GM21528 (cell line): ENCODE results near the gene TBC1D7.
A peak's percentile ranks its signal among the peaks of the same experiment; 100 is the strongest.
"Not testable (repeated sequence)": the region's sequence is repeated elsewhere in the genome, so short reads cannot be mapped to it uniquely, and the experiment has no call there.

ENCODE experiments used
- ATAC-seq: cut with Tn5 transposase; IDR thresholded peaks from one replicate; pipeline ENCODE4 v1.9.1; 2021; ENCODE audit warnings: mild to moderate bottlenecking, moderate library complexity; ENCODE audit not compliant: unreplicated experiment, low FRiP score

TBC1D7 gene

GRCh38 chr6:13326031-13326586 is 2.2 kb downstream of the TBC1D7 start:
- not testable (repeated sequence) for ATAC-seq

- no peak for ATAC-seq
These were observed 8.3 kb downstream of the TBC1D7 start for GRCh38 chr6:13319891-13320564.

GRCh38 chr6:13318821-13319220 is 9.5 kb downstream of the TBC1D7 start:
- ATAC-seq = no peak

DNA sequence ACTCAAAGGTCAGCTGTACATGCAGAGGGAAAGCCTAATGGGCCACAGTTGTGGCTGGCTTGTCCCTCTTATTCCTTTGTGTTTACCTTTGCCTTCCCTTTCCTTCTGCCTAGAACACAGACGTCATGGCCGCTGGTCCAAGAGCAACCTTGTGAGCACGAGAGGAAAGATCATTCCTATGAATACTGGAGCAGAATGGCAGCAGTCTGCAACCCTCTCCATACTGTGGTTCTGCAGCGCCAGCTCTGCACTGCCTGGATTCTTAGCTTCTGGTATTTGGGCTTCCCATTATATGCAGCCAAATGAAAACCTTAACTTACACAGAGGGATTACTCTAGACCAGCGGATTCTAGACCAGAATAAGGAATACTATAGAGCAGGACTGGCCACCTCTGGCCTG is 12.4 kb downstream of the TBC1D7 start:
- ATAC-seq = no peak

DNA sequence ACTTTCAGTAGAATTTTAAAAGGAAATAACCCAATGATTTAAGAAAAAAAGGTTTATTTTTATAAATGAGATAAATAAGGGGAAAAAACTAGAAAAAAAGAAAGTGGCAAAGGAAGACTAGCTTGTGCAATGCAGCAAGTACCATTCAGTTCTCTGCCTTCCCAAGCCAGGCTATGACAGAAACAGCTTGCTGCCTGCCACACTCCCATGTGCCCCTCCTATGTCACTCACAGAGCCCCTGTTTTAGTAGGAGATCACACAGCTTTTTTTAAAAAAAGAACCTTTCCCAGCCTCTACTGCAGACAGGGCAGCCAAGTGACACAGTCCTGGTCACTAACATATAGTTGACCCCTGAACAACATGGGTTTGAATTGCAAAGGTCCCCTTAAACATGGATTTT is 13.5 kb downstream of the TBC1D7 start:
- no peak for ATAC-seq

GRCh38 chr6:13311155-13311554 is 17.2 kb downstream of the TBC1D7 start:
- no peak for ATAC-seq

- ATAC-seq = no peak
These were observed 20.0 kb downstream of the TBC1D7 start for GRCh38 chr6:13308332-13308731.

GRCh38 chr6:13307508-13307995 is 20.8 kb downstream of the TBC1D7 start:
- ATAC-seq = no peak

DNA sequence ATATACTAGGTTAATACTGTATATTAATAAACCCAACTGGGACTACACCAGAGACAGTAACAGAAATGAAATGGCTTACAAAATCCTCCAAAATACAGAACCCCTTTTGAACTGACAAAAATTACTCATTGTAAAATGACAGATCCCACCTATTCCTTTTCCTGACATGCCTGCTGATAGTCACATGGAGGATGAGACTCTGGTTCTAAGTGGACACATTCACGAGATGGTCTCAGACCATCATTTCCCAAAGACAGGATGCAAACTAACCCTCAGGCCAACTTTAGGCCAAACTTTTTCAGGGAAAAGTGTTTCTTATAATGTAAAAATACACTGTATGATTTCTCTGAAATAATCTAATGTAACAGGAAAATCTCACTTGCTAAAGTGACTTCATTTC is 22.5 kb downstream of the TBC1D7 start:
- no peak for ATAC-seq

DNA sequence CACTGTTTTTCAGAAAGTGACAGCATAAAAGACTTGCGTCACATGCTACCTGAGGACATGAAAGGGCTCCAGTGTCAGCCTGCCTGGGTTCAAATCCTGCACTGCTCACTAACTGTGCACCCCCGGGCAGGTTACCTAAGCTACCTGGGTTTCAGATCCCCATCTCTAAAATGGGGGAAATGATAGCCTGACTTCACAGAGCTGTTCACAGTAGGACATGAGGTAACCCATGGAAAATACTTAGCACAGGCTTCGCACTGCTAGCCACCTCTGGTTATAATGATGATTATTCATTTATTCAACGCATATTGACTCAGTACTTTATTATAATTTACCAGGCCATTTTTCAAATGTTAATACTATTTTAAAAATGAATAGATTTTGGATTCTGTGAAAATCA is 23.0 kb downstream of the TBC1D7 start:
- no peak for ATAC-seq

DNA sequence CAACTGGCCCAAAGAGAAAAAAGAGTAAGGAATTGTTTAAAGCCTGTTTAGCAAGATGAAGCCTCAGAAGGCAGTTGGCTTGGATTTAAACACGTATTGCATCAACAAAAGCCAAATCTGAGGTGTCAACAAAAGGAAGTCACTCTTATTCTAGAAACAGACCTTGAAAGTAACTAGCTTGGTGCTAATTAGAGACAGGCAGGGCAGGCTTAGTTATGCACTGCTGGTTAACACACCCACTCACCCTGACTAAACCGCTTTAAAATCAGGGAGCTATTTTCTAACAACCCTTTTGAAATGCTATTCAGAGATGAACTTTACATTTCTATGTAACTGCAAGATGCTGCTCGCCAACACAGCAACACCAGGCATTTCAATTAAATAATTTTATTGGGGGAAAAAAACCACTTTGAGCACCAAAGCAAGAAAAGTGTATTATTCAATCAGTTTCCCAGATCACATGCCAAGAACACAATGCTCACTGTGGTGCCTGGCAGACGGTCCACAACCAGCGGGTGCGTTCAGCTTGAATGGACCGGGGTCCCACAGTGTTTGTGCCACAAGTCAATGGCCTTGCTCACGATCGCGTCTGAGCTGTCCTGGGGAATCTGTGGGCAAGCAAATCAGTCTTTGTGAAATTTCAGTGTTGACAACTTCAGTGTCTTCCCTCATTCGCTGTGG is 23.6 kb downstream of the TBC1D7 start:
- ATAC-seq = peak; percentile 37

DNA sequence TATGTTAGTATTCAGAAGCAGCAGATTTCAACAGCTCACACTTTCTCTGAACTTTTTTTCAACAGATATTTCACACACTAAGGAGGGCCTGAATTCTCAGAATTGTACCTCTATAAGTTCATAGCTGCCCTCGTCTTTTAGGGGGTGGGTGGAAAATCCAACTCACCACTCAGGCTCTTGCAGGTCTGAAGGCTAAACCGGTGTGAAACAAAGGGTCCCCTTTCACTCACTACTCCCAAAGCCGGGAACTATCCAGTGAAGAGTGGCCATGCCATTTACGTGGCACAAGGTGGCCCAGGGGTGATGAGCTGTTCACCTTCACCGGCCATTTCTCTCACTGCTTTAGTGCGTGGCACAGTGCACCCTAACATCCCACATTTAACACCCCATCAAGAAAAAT is 24.2 kb downstream of the TBC1D7 start:
- no peak for ATAC-seq

DNA sequence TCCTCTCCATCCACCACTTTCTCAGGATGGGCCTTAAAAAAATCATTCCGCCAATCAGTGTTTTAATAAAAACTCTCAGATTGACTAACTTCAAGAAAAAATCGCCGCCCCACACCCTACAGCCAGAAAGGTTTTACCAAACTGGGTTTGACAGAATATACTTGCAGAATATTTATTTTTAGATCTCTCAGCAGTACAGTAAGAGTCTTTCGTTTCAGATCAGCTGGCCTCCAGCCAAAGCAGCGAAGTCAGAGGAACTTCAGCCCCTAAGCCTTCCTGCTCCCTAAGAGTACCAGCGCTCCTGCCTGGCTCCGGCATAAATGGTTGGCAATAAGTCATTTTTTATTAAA is 24.7 kb downstream of the TBC1D7 start:
- ATAC-seq = peak; percentile 49

DNA sequence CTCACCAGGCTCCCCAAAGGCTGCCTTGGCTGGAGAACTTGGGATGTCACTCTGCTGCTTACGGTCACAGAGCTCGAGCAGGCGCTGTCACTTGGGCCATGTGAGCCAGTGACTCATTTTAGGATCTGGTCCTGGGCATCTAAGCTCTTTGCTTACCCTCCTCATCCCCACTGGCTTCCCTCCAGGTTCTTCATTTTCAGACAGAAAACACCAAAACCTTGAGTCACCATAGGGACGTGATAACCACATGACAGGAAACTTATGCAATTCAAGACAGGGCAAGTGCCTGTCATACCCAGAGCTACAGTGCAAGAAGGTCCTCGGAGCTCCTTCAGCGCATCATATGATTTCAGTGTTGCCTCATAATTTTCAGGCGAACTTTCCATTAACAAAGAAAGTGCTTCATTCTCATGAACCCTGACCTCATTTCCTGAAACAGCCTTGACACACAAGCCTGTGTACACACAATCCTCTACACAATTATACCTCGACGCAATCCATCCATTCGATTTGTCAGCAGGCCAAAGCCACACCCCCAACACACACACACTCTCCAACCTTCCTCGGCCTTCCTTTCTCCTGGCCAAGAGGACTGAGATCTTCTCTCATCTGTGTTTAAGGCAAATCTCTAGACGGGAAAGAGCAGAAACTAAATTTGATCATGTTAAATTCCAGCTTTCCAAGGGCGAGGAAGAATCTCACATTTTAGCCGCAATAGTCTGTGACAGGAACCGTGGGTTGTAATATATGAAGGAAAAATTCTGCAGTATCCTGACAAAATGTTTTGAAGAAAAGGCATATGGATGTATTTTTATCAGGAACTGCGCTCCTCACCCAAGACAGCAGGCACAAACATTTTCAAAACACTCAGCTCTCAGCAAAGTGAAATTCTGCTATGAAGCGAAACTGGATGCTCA is 25.3 kb downstream of the TBC1D7 start:
- ATAC-seq = peak; percentile 64

DNA sequence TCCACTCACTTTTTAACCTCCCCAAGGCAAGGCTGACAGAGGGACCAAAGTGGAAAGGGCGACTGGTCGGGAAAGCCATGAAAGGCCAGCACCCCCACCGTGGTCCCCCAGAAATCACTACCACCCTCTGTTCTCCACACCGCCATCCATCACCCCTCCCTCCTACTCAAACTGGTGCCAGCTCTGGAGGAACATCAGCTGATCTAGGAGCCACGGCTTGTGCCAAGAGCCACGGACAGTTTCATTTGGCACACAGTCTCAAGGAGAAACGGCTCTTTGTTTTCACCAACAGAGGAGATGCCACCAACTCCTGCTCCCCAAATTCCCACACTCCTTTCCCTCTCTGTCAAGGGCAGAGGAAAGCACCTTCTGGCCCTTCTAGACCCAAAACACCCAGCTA is 26.0 kb downstream of the TBC1D7 start:
- ATAC-seq = no peak

- ATAC-seq = no peak
These were observed 27.4 kb downstream of the TBC1D7 start for GRCh38 chr6:13300643-13301590.

DNA sequence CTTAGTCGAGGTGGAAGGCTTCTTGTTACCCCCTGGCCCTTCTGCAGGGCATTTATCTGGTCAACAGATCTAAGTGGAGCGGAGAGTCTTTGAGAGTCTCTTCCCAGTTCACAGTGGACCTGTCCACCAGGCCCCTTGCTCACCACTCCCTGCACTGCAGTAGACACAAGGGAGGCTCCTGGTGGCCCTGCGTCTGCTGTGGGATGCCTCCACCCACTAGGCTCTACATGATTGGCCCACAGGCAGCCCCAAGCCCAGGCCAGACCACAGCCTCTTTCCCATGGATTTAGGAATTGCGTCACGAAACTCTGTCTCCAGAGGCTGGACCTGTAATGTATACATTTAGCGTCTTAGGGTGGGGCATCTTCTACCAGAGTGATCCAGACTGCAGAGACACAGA is 28.4 kb downstream of the TBC1D7 start:
- no peak for ATAC-seq

DNA sequence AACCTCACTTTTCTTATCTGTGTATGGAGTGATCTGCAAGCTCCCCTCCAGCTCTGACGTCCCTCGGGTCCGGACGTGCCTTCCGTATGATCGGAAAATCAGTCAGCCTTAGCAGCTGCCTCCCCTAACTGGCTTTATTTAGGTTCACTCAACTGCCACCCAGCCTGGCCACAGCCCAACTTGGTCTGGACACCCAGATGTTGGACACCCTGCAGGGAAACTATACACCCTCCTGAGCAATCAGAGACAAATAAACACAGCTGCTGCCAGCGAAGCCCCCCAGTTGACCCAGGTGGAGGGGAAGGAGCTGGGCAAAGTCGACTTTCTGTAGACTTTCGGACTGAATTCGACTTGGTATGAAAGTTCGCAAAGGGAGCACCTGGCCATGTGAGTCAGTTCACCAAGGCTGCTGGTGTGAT is 28.9 kb downstream of the TBC1D7 start:
- ATAC-seq = no peak

DNA sequence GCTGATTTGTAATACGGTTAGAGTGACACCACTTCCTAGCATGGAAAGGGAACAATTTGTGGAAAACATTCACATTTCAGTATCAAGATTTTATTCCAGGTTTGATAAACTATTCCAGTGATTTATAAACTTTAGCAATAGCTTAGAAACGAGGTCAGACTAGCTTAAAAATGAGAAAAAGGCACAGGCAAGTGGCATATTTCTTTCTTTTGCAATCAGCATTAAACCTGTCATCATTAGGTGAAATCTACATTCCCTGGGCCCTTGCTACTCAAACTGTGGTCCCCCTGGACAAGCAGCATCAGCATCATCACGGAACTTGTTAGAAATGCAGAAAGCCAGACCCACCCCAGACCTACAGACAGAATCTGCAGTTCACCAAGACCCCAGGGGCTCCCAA is 29.9 kb downstream of the TBC1D7 start:
- ATAC-seq = no peak

- no peak for ATAC-seq
These were observed 30.9 kb downstream of the TBC1D7 start for GRCh38 chr6:13297391-13297790.
